HEK293T (cell line): Measurements from ENCODE around the gene BICD1.

Experiments used
- CTCF ChIA-PET: fragments of 350-600 bp; formaldehyde crosslinking; extraction: SDS; loops from one replicate; lab custom pipeline; 2021; ENCODE audit warnings: antibody characterized with exemption, inconsistent platforms; lab: Yijun Ruan, JAX
- POLR2A ChIA-PET: fragments of 350-600 bp; formaldehyde crosslinking; extraction: SDS; loops from one replicate; lab custom pipeline; 2020; ENCODE audit warnings: antibody characterized with exemption, inconsistent platforms; lab: Yijun Ruan, JAX
- DNase-seq: peaks from one replicate; pipeline ENCODE4 v3.0.0; 2012; ENCODE audit warnings: mixed read lengths; ENCODE audit errors: extremely low spot score
- ARNT ChIP-seq: fragments of 450-650 bp; IDR thresholded peaks from 2 replicates; pipeline ENCODE4 v1.6.1; 2017; ENCODE audit warnings: mild to moderate bottlenecking
- BHLHE40 ChIP-seq: fragments of 450-650 bp; IDR thresholded peaks from 2 replicates; pipeline ENCODE4 v1.6.1; 2016; ENCODE audit warnings: mild to moderate bottlenecking, moderate library complexity, borderline replicate concordance
- CTBP1 ChIP-seq: fragments of 450-650 bp; IDR thresholded peaks from 2 replicates; pipeline ENCODE4 v1.6.1; 2016; ENCODE audit warnings: borderline replicate concordance
- ELF4 ChIP-seq: fragments of 450-650 bp; IDR thresholded peaks from 2 replicates; pipeline ENCODE4 v1.6.1; 2017; ENCODE audit warnings: antibody characterized with exemption
- FOXA1 ChIP-seq: fragments of 450-650 bp; IDR thresholded peaks from 2 replicates; pipeline ENCODE4 v1.6.1; 2016; ENCODE audit warnings: mild to moderate bottlenecking
- FOXK2 ChIP-seq: fragments of 450-650 bp; IDR thresholded peaks from 2 replicates; pipeline ENCODE4 v1.6.1; 2016; ENCODE audit warnings: mild to moderate bottlenecking
- FOXM1 ChIP-seq: fragments of 450-650 bp; IDR thresholded peaks from 2 replicates; pipeline ENCODE4 v1.6.1; 2017; ENCODE audit warnings: mild to moderate bottlenecking, borderline replicate concordance
- HDGF ChIP-seq: fragments of 450-650 bp; IDR thresholded peaks from 2 replicates; pipeline ENCODE4 v1.6.1; 2017; ENCODE audit warnings: antibody characterized with exemption, borderline replicate concordance
- L3MBTL2 ChIP-seq: fragments of 450-650 bp; conservative IDR thresholded peaks from 2 replicates; pipeline ENCODE4 v1.6.1; 2016; ENCODE audit warnings: mild to moderate bottlenecking
- LEF1 ChIP-seq: fragments of 450-650 bp; IDR thresholded peaks from 2 replicates; pipeline ENCODE4 v1.6.1; 2017; ENCODE audit warnings: mild to moderate bottlenecking, borderline replicate concordance
- NFRKB ChIP-seq: fragments of 450-650 bp; IDR thresholded peaks from 2 replicates; pipeline ENCODE4 v1.6.1; 2016; ENCODE audit warnings: mild to moderate bottlenecking, moderate library complexity
- SP1 ChIP-seq: fragments of 450-650 bp; IDR thresholded peaks from 2 replicates; pipeline ENCODE4 v1.6.1; 2017
- SUZ12 ChIP-seq: fragments of 450-650 bp; IDR thresholded peaks from 2 replicates; pipeline ENCODE4 v1.6.1; 2016; ENCODE audit warnings: mild to moderate bottlenecking
- TARDBP ChIP-seq: fragments of 450-650 bp; IDR thresholded peaks from 2 replicates; pipeline ENCODE4 v1.6.1; 2016
- ZNF384 ChIP-seq: fragments of 450-650 bp; IDR thresholded peaks from 2 replicates; pipeline ENCODE4 v1.6.1; 2016
- TF ChIP-seq, protein P1 (sequence below): fragments of 450-650 bp; IDR thresholded peaks from 2 replicates; pipeline ENCODE4 v1.6.1; 2016

The BICD1 gene

DNA sequence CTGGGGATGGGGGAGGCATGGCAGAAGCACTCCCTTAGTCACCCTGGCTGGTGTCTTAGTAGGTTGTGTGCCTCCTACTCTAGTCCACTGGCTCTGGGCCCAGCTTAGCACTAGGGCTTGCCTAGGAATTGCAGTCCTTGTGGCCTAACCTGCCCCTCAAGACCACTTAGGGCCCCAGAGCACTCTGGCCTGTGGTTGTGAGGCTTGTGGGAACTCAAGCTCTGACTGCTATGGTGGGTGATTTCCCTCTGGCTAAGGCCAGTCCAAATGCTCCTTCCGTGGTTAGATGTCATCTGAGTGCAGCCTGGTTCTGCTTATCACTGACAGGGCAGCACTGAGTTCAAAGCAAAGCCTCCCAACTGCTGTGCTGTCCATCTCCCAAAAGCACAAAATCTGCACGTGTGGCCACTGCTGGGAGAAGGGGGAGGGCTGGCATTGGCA, 312.9 kb downstream of the BICD1 start:
- DNase-seq, result no peak
- ChIA-PET POLR2A (no interaction called here), CTCF (interaction anchor here (0.7 kb wide), 1 partner anchor 9 kb away, joined by 4 read pairs; no protein-coding TSS in a partner anchor)
- TF ChIP-seq BHLHE40 (no peak), L3MBTL2 (no peak), FOXA1 (no peak), SP1 (no peak), FOXK2 (no peak), ARNT (no peak), ELF4 (no peak), SUZ12 (no peak), ZNF384 (no peak), HDGF (no peak), LEF1 (no peak), FOXM1 (no peak), TARDBP (no peak), CTBP1 (no peak)
- TF ChIP-seq, protein P1, sequence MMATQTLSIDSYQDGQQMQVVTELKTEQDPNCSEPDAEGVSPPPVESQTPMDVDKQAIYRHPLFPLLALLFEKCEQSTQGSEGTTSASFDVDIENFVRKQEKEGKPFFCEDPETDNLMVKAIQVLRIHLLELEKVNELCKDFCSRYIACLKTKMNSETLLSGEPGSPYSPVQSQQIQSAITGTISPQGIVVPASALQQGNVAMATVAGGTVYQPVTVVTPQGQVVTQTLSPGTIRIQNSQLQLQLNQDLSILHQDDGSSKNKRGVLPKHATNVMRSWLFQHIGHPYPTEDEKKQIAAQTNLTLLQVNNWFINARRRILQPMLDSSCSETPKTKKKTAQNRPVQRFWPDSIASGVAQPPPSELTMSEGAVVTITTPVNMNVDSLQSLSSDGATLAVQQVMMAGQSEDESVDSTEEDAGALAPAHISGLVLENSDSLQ, result no peak

DNA sequence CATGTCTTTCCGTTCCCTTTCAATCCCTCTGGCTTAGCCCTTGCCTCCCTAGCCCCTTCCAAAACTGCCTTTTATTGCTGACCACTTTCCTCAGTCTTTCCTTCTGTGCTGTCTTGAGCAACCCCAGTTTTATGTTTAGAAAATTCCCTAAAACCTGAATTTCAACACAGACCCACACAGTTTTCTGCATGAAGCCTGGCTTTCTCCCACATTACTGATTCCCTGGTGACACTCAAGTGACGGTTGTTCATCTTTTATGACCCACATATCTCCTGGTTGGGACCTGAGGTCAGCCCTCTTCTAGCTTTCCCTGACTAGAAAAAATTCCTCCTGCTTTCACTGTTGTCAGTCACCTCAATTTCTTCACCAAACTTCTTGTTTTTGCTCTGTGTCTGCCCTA, 313.7 kb downstream of the BICD1 start:
- ChIA-PET CTCF (interaction anchor here (0.7 kb wide), 1 partner anchor 10 kb away, joined by 4 read pairs; no protein-coding TSS in a partner anchor), POLR2A (no interaction called here)
- TF ChIP-seq ARNT (no peak), HDGF (no peak), SP1 (no peak), BHLHE40 (no peak), TARDBP (no peak), L3MBTL2 (no peak), ZNF384 (no peak), CTBP1 (no peak), FOXA1 (no peak), FOXK2 (no peak), LEF1 (no peak)
- TF ChIP-seq, protein P1, result no peak
- DNase-seq, result no peak

DNA sequence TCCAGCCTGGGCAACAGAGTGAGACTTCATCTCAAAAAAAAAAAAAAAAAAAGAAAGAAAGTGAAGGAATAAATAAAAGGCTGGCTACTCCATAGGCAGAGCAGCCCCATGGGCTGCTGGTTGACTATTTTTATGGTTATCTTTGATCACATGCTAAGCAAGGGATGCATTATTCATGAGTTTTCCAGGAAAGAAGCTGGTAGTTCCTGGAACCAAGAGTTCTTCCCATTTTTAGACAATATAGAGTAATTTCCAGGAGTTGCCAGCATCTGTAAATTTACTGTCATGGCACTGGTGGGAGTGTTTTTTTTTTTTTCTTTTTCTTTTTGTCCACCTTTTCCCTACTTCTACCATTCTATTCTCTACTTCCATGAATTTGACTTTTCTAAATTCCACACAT, 316.9 kb downstream of the BICD1 start:
- CTCF ChIA-PET, result no interaction called here
- TF ChIP-seq LEF1, result no peak
- TF ChIP-seq NFRKB, result no peak
- TF ChIP-seq ARNT, result no peak
- TF ChIP-seq HDGF, result no peak
- no peak for TF ChIP-seq FOXA1
- TF ChIP-seq SP1, result no peak
- TF ChIP-seq, protein P1, result no peak
- TF ChIP-seq ZNF384, result no peak
- TF ChIP-seq CTBP1, result no peak
- TF ChIP-seq BHLHE40, result no peak
- TF ChIP-seq FOXK2, result no peak
- TF ChIP-seq TARDBP, result no peak
- TF ChIP-seq SUZ12, result no peak
- no peak for TF ChIP-seq ELF4
- TF ChIP-seq FOXM1, result no peak
- no peak for TF ChIP-seq L3MBTL2
- no peak for DNase-seq
- POLR2A ChIA-PET, result no interaction called here

DNA sequence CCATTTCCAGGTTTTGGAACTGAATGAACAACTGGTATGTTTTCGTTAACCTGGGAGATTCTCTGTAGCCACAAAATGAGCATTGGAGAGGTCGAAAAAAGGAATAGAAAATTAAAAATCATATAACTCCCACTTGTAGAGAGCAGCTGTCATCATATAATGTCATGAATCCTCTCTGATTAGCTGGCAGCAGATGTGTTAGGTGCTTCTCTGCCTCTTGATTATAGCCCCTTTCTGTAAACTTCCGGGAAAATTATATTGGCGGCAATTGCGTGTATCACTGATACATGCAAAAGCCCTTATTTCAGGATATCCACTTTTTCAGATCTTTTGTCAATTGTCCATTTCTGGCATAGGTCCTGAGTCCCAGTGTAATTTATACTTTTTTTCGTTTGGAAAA, 324.4 kb downstream of the BICD1 start:
- DNase-seq, result no peak
- ChIA-PET CTCF (no interaction called here), POLR2A (no interaction called here)
- TF ChIP-seq HDGF, result no peak
- no peak for TF ChIP-seq FOXK2
- TF ChIP-seq TARDBP, result no peak
- TF ChIP-seq ELF4, result no peak
- TF ChIP-seq LEF1, result no peak
- TF ChIP-seq NFRKB, result no peak
